Right hindlimb (tissue), 1 donor: ENCODE results near the gene CELA3B.
"Not testable (repeated sequence)": the region's sequence is repeated elsewhere in the genome, so short reads cannot be mapped to it uniquely, and the experiment has no call there.

Experiments used
- DNase-seq: peaks from one replicate; pipeline ENCODE4 v3.0.0-alpha.2; 2018

The CELA3B gene, protein sequence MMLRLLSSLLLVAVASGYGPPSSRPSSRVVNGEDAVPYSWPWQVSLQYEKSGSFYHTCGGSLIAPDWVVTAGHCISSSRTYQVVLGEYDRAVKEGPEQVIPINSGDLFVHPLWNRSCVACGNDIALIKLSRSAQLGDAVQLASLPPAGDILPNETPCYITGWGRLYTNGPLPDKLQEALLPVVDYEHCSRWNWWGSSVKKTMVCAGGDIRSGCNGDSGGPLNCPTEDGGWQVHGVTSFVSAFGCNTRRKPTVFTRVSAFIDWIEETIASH

DNA sequence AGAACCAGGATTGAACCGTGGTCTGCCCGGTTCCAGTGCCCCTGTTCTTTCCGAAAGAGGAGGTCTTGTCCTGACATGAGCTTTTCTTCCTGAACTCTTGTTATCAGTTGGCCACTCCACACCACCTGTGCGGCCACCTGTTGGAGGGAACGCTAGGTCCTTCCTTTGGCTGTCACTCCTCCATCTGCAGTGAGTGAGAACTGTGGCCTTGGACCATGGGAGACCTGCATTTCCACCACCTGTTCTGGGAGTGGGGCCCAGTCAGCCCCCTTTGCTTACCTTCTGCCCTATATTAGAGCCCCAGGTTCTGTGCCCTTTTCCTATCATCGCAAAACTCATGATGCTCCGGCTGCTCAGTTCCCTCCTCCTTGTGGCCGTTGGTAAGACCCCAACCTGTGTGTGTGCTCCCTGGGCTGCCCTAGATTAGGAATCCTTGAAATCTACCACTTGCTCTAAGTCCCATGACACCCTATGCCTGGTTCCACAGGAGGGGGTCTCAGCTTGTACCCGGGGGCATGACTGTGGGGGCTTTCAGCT, at the start of gene CELA3B:
TSS of gene CELA3B (plus strand) at position 320 of the 537 bp plus-strand sequence. CDS start at position 338, 18 bp downstream.
- not testable (repeated sequence) for DNase-seq

GRCh38 chr1:21927533-21928237, 49.1 kb upstream of the CELA3B start:
- DNase-seq, result peak; percentile 73

- DNase-seq, result no peak
These were observed 46.7 kb upstream of the CELA3B start for GRCh38 chr1:21930080-21930571.

DNA sequence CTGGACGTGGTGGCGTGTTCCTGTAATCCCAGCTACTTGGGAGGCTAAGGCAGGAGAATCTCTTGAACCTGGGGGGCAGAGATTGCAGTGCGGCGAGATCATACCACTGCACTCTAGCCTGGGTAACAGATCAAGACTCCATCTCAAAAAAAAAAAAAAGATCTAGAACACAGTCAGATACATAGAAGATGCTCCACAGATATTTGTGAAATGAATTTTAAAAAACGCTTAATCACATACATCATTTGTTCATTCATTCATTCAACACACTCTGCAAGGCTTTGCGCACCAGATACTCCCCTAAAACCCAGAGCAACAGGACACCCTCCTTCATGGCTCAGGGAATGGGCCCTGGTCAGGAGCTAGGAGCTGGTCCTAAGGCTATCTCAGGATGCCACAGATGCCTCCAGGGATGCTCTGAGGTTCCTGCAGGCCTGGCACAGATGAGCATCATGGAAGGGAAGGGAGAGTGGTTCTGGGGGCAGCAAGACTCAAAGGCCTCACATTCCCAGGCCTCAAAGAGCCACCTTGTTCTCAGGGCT, 46.1 kb upstream of the CELA3B start:
- no peak for DNase-seq

- DNase-seq, result peak; percentile 65
These were observed 45.4 kb upstream of the CELA3B start for GRCh38 chr1:21931171-21932093.

GRCh38 chr1:21932127-21932526, 44.7 kb upstream of the CELA3B start:
- DNase-seq, result no peak

- peak; percentile 73 for DNase-seq
These were observed 43.2 kb upstream of the CELA3B start for GRCh38 chr1:21933397-21934248.

DNA sequence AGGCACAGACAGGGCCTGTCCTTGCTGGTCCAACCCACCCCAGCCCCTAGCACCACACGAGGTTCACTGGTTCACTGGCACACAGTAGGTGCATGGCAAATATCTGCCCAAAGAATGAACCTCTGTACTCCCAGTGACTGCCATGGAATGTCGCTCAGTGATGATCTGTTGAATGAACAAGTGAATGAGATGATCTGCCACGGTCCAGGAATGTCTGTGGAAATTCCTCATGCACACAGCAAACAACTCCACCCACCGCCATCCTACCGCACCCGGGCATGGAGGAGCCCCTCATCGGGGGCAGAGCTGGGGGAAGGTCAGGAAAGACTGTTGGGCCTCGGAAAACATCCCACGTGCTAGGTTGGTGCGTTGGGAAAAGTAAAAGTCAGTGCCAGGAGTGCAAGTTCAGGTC, 41.4 kb upstream of the CELA3B start:
- DNase-seq, result peak; percentile 40

- peak; percentile 39 for DNase-seq
These were observed 40.9 kb upstream of the CELA3B start for GRCh38 chr1:21935891-21936365.

DNA sequence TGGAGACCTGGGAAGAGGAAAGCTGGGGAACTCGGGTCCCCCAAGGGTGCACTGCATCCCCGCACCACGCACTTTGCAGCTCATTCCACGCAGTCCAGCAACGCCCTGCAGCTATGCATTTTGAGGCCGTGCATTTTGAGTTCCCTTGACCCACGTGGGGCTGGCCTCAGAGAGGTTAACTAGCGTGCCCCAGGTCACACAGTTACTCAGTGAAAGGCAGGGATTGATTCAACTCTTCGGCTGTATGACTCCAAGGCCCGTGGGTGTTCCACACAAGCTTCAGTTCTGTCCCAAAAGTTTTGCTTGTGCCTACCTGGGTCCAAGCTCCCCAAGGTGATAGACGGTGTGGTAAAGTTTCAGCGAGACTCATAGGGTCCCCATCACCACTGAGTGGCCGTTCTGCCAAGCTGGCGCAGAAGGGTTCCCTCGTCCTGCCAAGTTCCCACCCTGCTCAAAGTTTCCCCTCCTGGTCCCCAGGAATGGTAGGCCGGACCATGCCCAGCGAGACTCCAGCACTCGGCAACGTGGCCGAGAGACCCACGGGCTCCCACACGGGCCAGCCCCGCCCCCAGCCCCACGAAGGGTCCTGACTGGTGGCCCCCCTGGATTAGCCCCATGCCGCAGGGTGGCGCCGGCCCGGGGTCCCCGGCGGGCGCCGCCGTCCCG, 40.3 kb upstream of the CELA3B start:
- DNase-seq, result peak; percentile 62

DNA sequence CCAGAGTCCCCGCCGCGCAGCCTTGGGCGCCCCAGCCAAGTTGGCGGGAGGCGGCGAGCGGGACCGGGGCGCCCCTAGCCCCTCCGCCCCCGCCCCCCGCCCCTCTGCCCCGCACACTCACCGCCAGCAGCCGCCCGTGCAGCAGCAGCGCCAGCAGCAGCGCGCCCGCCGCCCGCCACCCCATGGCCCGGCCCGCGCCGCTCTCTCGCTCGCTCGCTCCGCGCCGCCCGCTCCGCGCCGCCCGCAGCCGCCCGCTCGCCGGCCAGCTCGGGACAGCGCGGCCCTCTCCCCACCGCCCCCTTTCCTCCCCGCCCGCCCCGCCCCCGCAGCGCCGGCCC, 39.8 kb upstream of the CELA3B start, which contains the start of gene HSPG2:
TSS of gene HSPG2 (minus strand) at position 277 of the 338 bp plus-strand sequence. CDS start at position 184, 93 bp downstream.
- no peak for DNase-seq

GRCh38 chr1:21937372-21938121, 39.3 kb upstream of the CELA3B start:
- peak; percentile 92 for DNase-seq

DNA sequence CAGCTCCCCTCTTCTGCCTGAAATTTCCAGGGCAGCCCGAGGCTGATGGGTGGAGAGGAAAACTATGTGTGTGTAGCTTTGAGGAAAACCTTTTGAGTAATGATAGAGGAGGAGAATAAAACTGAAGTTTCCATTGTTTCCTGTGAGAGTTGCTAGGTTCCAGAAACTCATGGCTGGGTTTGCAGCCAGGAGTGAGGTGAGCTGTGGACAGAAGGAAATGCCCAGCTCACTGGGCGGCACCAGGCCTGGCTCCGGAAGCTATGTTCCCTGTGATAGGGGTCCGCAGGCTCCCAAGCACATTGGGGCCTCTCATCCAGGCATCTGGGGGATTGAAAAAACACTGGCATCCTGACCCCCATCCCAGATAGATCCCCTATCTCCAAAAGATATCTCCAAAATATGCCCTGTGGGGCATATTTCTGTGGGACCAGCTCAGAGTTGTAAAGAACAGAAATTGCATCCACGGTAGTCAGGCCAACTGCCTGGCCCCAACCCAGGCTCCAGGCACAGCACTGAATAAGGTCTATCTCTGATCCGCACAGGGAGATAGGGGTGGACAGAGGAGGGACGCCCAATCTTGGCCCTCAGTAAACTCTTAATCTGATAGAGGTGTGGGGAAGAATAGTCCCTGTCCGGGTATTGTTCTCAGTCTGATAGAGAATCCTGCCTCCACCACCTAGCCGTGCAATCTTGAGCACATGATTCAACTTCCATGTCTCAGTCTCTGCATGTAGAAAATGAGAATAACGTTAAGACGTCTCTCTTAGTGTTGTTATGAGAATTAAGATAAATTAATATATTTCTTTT, 37.9 kb upstream of the CELA3B start:
- DNase-seq, result peak; percentile 68

- DNase-seq, result peak; percentile 93
These were observed 37.0 kb upstream of the CELA3B start for GRCh38 chr1:21939650-21940374.

DNA sequence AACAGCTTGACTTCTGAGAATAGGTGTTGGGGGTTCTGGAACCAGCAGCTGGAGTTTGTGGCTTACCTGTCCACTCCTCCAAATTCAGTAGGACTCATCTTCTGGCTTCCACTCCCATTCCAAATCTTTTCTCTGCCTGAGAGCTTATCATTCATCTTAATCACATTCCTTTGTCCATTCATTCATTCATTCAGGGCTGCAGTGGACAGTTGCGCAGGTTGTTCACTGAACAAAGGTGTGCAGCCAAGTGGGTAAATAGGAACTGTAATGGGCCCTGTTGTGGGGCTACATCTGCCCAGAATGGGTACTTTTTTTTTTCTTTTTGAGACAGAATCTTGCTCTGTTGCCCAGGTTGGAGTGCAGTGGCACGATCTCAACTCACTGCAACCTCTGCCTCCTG, 36.3 kb upstream of the CELA3B start:
- DNase-seq, result no peak

- DNase-seq, result no peak
These were observed 35.5 kb upstream of the CELA3B start for GRCh38 chr1:21941370-21941769.

GRCh38 chr1:21942464-21942863, 34.4 kb upstream of the CELA3B start:
- DNase-seq, result no peak

DNA sequence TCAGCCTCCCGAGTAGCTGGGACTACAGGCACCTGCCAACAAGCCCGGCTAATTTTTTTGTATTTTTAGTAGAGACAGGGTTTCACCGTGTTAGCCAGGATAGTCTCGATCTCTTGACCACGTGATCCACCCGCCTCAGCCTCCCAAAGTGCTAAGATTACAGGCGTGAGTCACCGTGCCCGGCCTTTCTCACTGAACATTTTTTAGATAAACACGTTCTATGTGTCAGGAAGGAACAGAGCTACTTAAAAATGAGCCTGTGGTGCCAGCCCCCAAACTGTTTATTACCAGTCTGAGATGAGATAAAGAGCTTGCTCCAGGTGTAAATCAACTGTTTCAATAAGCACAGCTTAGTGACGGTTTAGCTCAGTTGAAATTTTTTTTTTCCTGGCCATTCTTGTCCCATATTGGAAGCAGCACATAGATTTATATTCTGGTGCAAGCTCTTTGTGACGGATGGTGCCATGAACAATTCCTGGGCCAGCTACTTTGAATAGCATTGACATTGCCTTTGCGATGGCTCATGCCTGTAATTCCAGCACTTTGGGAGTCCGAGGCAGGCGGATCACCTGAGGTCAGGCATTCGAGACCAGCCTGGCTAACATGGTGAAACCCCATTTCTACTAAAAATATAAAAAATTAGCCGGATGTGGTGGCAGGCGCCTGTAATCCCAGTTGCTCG, 33.7 kb upstream of the CELA3B start:
- not testable (repeated sequence) for DNase-seq
